Neural cell (in vitro differentiated cells): ENCODE results near the gene SERPINB2. TPM values are rescaled to one million over a fixed set of nuclear protein-coding genes. Genes with fewer than 3 reads are reported as not detected.
"Not testable (repeated sequence)": the region's sequence is repeated elsewhere in the genome, so short reads cannot be mapped to it uniquely, and the experiment has no call there.

Source experiments
- H2AFZ ChIP-seq: fragments of 200-600, 300-800 bp; sonication (generic), shearing (Covaris generic); 2 replicates; pipeline ENCODE4 v1.6.0; 2014; ENCODE audit warnings: low read depth, mild to moderate bottlenecking, antibody characterized with exemption, low read length, moderate library complexity
- H3F3A ChIP-seq: fragments of 200-600 bp; shearing (Covaris generic); 2 replicates; pipeline ENCODE4 v1.6.1; 2016; ENCODE audit warnings: mild to moderate bottlenecking, moderate library complexity, mixed read lengths, antibody characterized with exemption, low read length; ENCODE audit not compliant: insufficient read depth, poor library complexity, severe bottlenecking
- H3K27ac ChIP-seq: fragments of 200-600, 300-800 bp; sonication (generic), shearing (Covaris generic); 2 replicates; pipeline ENCODE4 v1.5.1; 2014; ENCODE audit warnings: mild to moderate bottlenecking, low read length, moderate library complexity
- H3K27me3 ChIP-seq: fragments of 300-800, 200-600 bp; sonication (generic), shearing (Covaris generic); 2 replicates; pipeline ENCODE4 v1.6.0; 2014; ENCODE audit warnings: mild to moderate bottlenecking, low read depth, low read length, moderate library complexity; ENCODE audit not compliant: insufficient read depth
- H3K36me3 ChIP-seq: fragments of 300-800, 200-600 bp; sonication (generic), shearing (Covaris generic); 2 replicates; pipeline ENCODE4 v1.5.1; 2014; ENCODE audit warnings: mild to moderate bottlenecking, antibody characterized with exemption, low read length, moderate library complexity; ENCODE audit not compliant: insufficient read depth
- H3K4me2 ChIP-seq: fragments of 300-800, 200-600 bp; sonication (generic), shearing (Covaris generic); 2 replicates; pipeline ENCODE4 v1.6.0; 2014; ENCODE audit warnings: mild to moderate bottlenecking, low read length
- H3K4me3 ChIP-seq: fragments of 300-800, 200-600 bp; sonication (generic), shearing (Covaris generic); 2 replicates; pipeline ENCODE4 v1.5.1; 2014; ENCODE audit warnings: mild to moderate bottlenecking, low read length, moderate library complexity
- H3K79me2 ChIP-seq: fragments of 200-600 bp; shearing (Covaris generic); replicated peaks from 2 replicates; pipeline ENCODE4 v1.6.0; 2014; ENCODE audit warnings: mild to moderate bottlenecking, low read length, moderate library complexity; ENCODE audit not compliant: insufficient read depth
- H3K9ac ChIP-seq: fragments of 300-800, 200-600 bp; sonication (generic), shearing (Covaris generic); 2 replicates; pipeline ENCODE4 v1.6.1; 2016; ENCODE audit warnings: mild to moderate bottlenecking, low read length, mixed read lengths
- H3K9me2 ChIP-seq: fragments of 200-600 bp; shearing (Covaris generic); 2 replicates; pipeline ENCODE4 v1.6.1; 2016; ENCODE audit warnings: mild to moderate bottlenecking, low read length, mixed read lengths; ENCODE audit not compliant: insufficient read depth
- H3K9me3 ChIP-seq: fragments of 200-600, 300-800 bp; sonication (generic), shearing (Covaris generic); 2 replicates; pipeline ENCODE4 v1.6.1; 2016; ENCODE audit warnings: mild to moderate bottlenecking, mixed run types, low read length, moderate library complexity, mixed read lengths
- H4K20me1 ChIP-seq: fragments of 200-600 bp; shearing (Covaris generic); 2 replicates; pipeline ENCODE4 v1.6.1; 2016; ENCODE audit warnings: mild to moderate bottlenecking, mixed run types; ENCODE audit not compliant: insufficient read depth
- EP300 ChIP-seq: fragments of 450-650 bp; conservative IDR thresholded peaks from 2 replicates; pipeline ENCODE4 v1.6.1; 2014; ENCODE audit warnings: antibody characterized with exemption, mild to moderate bottlenecking, moderate library complexity; ENCODE audit not compliant: poor library complexity, severe bottlenecking
- EZH2 ChIP-seq: fragments of 200-600, 300-800 bp; shearing (Covaris generic), sonication (generic); IDR thresholded peaks from 2 replicates; pipeline ENCODE4 v1.6.1; 2014; ENCODE audit warnings: antibody characterized with exemption, low read length, borderline replicate concordance, mild to moderate bottlenecking; ENCODE audit not compliant: insufficient read depth, poor library complexity, severe bottlenecking
- MXI1 ChIP-seq: fragments of 450-650 bp; conservative IDR thresholded peaks from 2 replicates; pipeline ENCODE4 v1.6.1; 2014; ENCODE audit warnings: antibody characterized with exemption, mild to moderate bottlenecking; ENCODE audit not compliant: poor library complexity, severe bottlenecking
- POLR2AphosphoS5 ChIP-seq: IDR thresholded peaks from 2 replicates; pipeline ENCODE4 v1.6.1; 2012
- RAD21 ChIP-seq: fragments of 450-650 bp; conservative IDR thresholded peaks from 2 replicates; pipeline ENCODE4 v1.6.1; 2014; ENCODE audit warnings: antibody characterized with exemption, mild to moderate bottlenecking, moderate library complexity
- SMC3 ChIP-seq: fragments of 450-650 bp; conservative IDR thresholded peaks from 2 replicates; pipeline ENCODE4 v1.6.1; 2014; ENCODE audit warnings: antibody characterized with exemption, mild to moderate bottlenecking, moderate library complexity; ENCODE audit not compliant: poor library complexity
- TAF1 ChIP-seq: IDR thresholded peaks from 2 replicates; pipeline ENCODE4 v1.6.1; 2012; ENCODE audit warnings: low read depth
- polyA plus RNA-seq: library from polyadenylated mRNA; depleted of rRNA; stranded (reverse); fragments of >200 nt; gene quantifications from 2 replicates; pipeline ENCODE4 v1.2.3, GENCODE V29; 2014
- TF ChIP-seq, protein P1 (sequence below): IDR thresholded peaks from 2 replicates; pipeline ENCODE4 v1.6.1; 2012; ENCODE audit warnings: borderline replicate concordance
- TF ChIP-seq, protein P2 (sequence below): fragments of 450-650 bp; IDR thresholded peaks from 2 replicates; pipeline ENCODE4 v1.5.1; 2014; ENCODE audit warnings: antibody characterized with exemption, mild to moderate bottlenecking, moderate library complexity; ENCODE audit not compliant: poor library complexity, severe bottlenecking

Gene SERPINB2
- polyA plus RNA-seq, 1 donor from 2014 or later = not detected

DNA sequence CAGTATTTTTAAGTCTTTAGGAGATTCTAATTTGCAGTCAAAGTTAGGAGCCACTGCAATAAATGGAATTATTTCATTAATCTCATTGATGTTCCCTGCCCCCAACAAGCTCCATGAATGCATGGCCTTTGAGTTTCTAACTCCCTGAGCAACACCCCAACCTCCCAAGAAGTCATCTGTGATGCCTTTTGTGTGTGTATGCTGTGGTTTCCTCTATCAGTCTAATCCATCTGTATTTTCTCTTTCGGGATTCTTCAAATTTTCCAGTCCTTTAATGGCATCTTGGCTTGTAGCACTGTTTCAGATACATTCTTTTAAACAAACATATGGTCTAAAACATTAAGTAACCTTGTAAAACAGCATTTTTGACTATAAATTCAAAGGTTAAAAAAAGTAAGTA is 37.0 kb downstream of the SERPINB2 start:
- Histone ChIP-seq H3K79me2 (no peaks in the 10 kb centered on the region), H3F3A (no peaks in the 10 kb centered on the region)
- TF ChIP-seq, protein P1, sequence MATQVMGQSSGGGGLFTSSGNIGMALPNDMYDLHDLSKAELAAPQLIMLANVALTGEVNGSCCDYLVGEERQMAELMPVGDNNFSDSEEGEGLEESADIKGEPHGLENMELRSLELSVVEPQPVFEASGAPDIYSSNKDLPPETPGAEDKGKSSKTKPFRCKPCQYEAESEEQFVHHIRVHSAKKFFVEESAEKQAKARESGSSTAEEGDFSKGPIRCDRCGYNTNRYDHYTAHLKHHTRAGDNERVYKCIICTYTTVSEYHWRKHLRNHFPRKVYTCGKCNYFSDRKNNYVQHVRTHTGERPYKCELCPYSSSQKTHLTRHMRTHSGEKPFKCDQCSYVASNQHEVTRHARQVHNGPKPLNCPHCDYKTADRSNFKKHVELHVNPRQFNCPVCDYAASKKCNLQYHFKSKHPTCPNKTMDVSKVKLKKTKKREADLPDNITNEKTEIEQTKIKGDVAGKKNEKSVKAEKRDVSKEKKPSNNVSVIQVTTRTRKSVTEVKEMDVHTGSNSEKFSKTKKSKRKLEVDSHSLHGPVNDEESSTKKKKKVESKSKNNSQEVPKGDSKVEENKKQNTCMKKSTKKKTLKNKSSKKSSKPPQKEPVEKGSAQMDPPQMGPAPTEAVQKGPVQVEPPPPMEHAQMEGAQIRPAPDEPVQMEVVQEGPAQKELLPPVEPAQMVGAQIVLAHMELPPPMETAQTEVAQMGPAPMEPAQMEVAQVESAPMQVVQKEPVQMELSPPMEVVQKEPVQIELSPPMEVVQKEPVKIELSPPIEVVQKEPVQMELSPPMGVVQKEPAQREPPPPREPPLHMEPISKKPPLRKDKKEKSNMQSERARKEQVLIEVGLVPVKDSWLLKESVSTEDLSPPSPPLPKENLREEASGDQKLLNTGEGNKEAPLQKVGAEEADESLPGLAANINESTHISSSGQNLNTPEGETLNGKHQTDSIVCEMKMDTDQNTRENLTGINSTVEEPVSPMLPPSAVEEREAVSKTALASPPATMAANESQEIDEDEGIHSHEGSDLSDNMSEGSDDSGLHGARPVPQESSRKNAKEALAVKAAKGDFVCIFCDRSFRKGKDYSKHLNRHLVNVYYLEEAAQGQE = no peak
- TF ChIP-seq MXI1 = no peak
- TF ChIP-seq TAF1 = no peak
- TF ChIP-seq SMC3 = no peak
- TF ChIP-seq, protein P2, sequence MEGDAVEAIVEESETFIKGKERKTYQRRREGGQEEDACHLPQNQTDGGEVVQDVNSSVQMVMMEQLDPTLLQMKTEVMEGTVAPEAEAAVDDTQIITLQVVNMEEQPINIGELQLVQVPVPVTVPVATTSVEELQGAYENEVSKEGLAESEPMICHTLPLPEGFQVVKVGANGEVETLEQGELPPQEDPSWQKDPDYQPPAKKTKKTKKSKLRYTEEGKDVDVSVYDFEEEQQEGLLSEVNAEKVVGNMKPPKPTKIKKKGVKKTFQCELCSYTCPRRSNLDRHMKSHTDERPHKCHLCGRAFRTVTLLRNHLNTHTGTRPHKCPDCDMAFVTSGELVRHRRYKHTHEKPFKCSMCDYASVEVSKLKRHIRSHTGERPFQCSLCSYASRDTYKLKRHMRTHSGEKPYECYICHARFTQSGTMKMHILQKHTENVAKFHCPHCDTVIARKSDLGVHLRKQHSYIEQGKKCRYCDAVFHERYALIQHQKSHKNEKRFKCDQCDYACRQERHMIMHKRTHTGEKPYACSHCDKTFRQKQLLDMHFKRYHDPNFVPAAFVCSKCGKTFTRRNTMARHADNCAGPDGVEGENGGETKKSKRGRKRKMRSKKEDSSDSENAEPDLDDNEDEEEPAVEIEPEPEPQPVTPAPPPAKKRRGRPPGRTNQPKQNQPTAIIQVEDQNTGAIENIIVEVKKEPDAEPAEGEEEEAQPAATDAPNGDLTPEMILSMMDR = no peak
- TF ChIP-seq RAD21 = no peak
- TF ChIP-seq EZH2 = no peak
- TF ChIP-seq EP300 = no peak
- no peak for TF ChIP-seq POLR2AphosphoS5

DNA sequence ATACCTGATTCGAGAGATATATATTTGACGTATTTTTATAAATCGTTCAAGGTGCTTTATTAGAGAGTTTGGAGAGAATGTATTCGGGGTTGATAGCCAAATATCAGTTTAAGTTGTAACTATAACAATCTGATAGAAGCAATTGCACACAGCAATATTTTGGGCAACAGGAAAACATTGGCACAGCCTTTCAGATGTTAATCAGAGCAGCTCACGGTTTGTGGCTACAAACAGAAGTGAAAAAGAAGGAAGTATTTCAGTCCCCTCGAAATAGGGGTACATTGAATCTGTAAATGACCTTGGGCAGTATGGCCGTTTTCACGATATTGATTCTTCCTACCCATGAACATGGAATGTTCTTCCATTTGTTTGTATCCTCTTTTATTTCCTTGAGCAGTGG is 40.8 kb downstream of the SERPINB2 start:
- Histone ChIP-seq H3K27ac (no peak overlapping the region), H2AFZ (no peak overlapping the region), H3K27me3 (no peaks in the 10 kb centered on the region), H3K4me3 (no peak overlapping the region), H3F3A (no peaks in the 10 kb centered on the region), H3K9ac (no peak overlapping the region), H3K9me3 (no peaks in the 10 kb centered on the region), H3K36me3 (no peaks in the 10 kb centered on the region), H3K9me2 (no peaks in the 10 kb centered on the region), H3K79me2 (no peaks in the 10 kb centered on the region), H3K4me2 (no peak overlapping the region), H4K20me1 (no peaks in the 10 kb centered on the region)
- TF ChIP-seq MXI1 (no peak), EP300 (no peak), TAF1 (no peak), POLR2AphosphoS5 (no peak)

More for the DNA sequence above, 37.0 kb downstream of the SERPINB2 start:
- H3K27ac ChIP-seq = no peak overlapping the region
- no peaks in the 10 kb centered on the region for H3K27me3 ChIP-seq
- no peak overlapping the region for H3K9ac ChIP-seq
- H3K9me2 ChIP-seq = no peaks in the 10 kb centered on the region
- no peak overlapping the region for H3K4me2 ChIP-seq
- H3K4me3 ChIP-seq = no peak overlapping the region
- H3K9me3 ChIP-seq = no peaks in the 10 kb centered on the region
- H3K36me3 ChIP-seq = no peaks in the 10 kb centered on the region
- H2AFZ ChIP-seq = no peak overlapping the region
- H4K20me1 ChIP-seq = no peaks in the 10 kb centered on the region

DNA sequence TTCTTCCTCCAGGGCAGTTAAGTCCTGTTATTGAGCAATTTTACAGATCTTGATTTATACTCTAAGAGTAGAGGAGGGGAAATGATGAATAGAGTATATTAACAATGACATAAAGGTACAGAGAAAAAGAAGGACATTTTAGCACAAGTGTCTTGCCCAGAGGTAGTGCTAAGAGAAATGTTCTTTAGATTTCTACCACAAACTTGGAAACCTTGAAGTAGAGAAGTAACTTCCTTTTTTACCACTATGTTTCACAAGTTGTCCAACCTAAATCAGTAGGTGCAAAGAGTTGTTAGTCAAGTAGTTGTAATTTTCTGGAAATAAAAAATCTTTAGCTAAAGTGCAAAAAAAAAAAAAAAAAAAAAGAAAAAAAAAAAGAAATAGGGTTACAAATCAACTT is 41.9 kb downstream of the SERPINB2 start:
- not testable (repeated sequence) for H3F3A ChIP-seq, H3K4me2 ChIP-seq, H3K9me3 ChIP-seq, H3K4me3 ChIP-seq, H3K9me2 ChIP-seq, H3K79me2 ChIP-seq, H3K27ac ChIP-seq, H4K20me1 ChIP-seq, H3K9ac ChIP-seq, H3K36me3 ChIP-seq, H3K27me3 ChIP-seq, H2AFZ ChIP-seq
